OCI-LY7 (cell line): Measurements from ENCODE around the gene BPIFA2.
"Not testable (repeated sequence)": the region's sequence is repeated elsewhere in the genome, so short reads cannot be mapped to it uniquely, and the experiment has no call there.

Experiments used
- CTCF ChIP-seq: fragments of 200-600 bp; sonication (generic); conservative IDR thresholded peaks from 2 replicates; pipeline ENCODE4 v1.5.1; 2014; ENCODE audit warnings: mild to moderate bottlenecking, antibody characterized with exemption, low read length, moderate library complexity, mixed read lengths
- EZH2phosphoT487 ChIP-seq: fragments of 200-600 bp; sonication (generic); IDR thresholded peaks from 2 replicates; pipeline ENCODE4 v1.6.1; 2018; ENCODE audit warnings: low read depth, borderline replicate concordance, mild to moderate bottlenecking, mixed run types, antibody characterized with exemption, low read length, moderate library complexity, mixed read lengths

- TF ChIP-seq CTCF, EZH2phosphoT487: not testable (repeated sequence)
Observed at GRCh38 chr20:33185031-33185590, 17.2 kb downstream of the BPIFA2 start.
